GM21737 (cell line): ENCODE data around the gene PHF14.
"Not testable (repeated sequence)": the region's sequence is repeated elsewhere in the genome, so short reads cannot be mapped to it uniquely, and the experiment has no call there.

ENCODE experiments used
- ATAC-seq: cut with Tn5 transposase; IDR thresholded peaks from one replicate; pipeline ENCODE4 v1.9.1; 2021; ENCODE audit warnings: mild to moderate bottlenecking, moderate library complexity; ENCODE audit not compliant: unreplicated experiment

The PHF14 gene, protein sequence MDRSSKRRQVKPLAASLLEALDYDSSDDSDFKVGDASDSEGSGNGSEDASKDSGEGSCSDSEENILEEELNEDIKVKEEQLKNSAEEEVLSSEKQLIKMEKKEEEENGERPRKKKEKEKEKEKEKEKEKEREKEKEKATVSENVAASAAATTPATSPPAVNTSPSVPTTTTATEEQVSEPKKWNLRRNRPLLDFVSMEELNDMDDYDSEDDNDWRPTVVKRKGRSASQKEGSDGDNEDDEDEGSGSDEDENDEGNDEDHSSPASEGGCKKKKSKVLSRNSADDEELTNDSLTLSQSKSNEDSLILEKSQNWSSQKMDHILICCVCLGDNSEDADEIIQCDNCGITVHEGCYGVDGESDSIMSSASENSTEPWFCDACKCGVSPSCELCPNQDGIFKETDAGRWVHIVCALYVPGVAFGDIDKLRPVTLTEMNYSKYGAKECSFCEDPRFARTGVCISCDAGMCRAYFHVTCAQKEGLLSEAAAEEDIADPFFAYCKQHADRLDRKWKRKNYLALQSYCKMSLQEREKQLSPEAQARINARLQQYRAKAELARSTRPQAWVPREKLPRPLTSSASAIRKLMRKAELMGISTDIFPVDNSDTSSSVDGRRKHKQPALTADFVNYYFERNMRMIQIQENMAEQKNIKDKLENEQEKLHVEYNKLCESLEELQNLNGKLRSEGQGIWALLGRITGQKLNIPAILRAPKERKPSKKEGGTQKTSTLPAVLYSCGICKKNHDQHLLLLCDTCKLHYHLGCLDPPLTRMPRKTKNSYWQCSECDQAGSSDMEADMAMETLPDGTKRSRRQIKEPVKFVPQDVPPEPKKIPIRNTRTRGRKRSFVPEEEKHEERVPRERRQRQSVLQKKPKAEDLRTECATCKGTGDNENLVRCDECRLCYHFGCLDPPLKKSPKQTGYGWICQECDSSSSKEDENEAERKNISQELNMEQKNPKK

GRCh38 chr7:10973061-10973941, at the start of gene PHF14:
PHF14 (plus strand) TSS chr7:10973872; CDS start chr7:10974324, 452 bp downstream.
- peak; percentile 98 for ATAC-seq

- no peak for ATAC-seq
Measured at GRCh38 chr7:10924370-10924769, 49.3 kb upstream of the PHF14 start.

DNA sequence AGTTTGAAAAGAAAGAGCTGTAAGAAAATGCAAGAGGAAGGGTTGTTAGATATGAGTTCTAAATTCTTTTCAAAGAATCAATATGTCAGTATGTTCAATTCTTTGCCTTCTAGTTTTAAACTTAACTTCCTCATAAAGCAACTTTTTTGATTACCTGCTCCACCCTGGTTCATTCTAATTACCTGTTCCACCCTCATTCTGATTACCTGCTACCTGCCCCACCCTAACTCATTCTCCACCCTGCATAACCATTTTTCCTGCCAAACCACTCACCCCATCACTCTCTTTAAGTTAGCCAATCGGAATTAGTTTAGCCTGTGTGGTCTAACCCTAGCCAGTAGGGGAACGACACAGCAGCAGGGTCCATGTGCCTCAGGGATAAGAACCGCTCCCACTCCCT, 45.5 kb upstream of the PHF14 start:
- ATAC-seq, result not testable (repeated sequence)

- no peak for ATAC-seq
Measured at GRCh38 chr7:10930551-10930950, 43.1 kb upstream of the PHF14 start.

GRCh38 chr7:10931161-10931560, 42.5 kb upstream of the PHF14 start:
- no peak for ATAC-seq

GRCh38 chr7:10934292-10934691, 39.4 kb upstream of the PHF14 start:
- ATAC-seq, result no peak

DNA sequence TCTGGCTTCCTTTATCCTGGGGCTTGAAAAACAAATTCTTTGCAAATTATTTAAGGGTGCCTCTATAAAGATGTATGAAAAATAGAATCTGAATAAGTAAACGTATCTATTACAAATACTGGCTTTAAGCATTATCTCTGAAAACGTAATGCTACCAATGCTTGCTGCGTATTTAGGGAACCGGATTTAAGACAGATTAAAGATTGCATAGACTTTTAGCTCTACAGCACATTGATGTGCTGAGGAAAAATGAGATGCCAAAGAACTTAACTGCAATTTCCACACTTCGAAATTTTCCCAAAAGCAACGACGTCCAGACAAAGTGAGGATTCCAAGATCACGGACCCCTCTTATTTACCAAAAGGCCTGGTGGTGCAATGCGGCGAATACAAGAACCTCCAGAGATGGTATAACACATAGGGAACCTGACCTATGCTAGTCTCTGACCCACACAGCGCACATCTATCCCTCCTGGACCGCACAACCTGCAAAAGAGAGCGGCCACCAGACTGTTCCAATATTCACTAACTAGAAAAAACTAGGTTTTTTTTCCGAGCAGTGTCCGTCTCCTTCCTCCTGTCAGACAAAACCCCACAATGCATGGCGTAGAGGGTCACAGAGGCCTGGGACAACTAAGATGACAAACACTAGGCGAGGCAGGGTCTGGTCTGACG, 34.3 kb upstream of the PHF14 start:
- peak; percentile 18 for ATAC-seq

DNA sequence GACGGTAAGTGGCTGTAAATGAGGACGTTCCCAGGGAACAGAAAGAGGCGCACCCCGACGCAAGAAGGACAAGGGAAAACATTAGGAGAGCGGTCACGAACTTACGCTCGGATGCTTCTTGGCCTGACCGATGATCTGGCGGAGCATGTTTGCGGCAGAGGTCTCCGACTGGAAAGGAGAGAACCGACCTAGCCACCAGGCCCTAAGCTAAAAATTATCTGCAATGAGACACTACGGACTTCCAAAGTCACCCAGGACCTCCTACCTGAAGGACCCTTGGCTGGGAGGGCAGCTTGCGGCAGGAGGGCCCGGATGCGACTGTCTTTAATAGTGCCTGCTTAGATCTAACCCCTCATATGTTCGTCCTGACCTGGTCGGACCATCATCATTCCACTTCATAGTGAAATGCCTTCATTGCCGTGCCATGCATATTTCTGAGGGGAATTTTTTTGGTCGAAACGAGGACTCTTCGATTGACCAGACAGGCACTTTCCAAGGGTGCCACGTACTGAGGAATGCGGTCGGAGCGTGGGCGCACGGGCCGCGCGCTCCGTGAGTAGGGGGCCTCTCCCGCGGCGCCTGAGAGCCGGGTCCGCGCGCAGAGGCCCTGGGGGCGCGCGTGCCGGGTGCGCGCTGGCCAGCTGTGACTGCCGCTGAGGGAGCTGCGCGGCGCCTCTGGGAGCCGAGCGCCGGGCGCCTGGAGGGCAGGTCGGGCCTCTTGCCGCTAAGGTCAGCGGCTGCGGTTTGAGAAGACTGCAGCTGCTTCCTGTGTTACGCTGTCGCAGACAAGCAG, 33.6 kb upstream of the PHF14 start:
- peak; percentile 92 for ATAC-seq

DNA sequence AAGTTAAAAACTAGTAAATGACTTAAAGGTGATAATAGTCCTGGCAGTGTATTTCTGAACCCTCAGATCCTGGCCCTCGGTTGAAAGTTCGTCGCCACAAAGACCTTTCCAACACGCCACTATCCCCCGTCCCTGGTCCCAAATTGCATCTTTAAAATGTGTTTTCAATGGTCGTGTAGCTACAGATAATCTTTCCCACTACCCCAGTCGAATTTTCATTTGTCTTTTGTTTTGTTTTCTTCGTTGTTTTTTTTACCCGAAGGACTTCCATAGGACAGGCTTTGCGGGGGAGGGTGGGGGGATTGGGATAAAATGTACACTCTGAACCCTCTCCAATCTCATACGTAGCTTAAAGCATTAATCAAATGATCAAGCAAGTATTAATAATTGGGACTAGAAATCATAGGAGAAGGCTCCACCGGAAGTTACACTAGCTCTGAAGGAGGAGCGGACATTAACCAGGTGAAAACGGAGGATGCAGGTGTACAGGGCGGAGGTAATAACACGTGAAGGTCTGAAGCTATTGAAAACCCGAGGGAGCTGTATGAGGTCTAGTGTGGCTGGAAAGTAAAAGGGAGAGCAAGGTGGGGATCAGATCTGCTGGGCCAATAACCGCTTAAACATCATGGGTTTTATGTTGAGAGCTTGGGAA, 32.8 kb upstream of the PHF14 start:
- no peak for ATAC-seq

- no peak for ATAC-seq
Measured at GRCh38 chr7:10950494-10950893, 23.2 kb upstream of the PHF14 start.

- not testable (repeated sequence) for ATAC-seq
Measured at GRCh38 chr7:10950974-10951578, 22.6 kb upstream of the PHF14 start.

- ATAC-seq, result no peak
Measured at GRCh38 chr7:10952588-10952987, 21.1 kb upstream of the PHF14 start.

GRCh38 chr7:10953078-10953750, 20.5 kb upstream of the PHF14 start:
- ATAC-seq, result not testable (repeated sequence)

DNA sequence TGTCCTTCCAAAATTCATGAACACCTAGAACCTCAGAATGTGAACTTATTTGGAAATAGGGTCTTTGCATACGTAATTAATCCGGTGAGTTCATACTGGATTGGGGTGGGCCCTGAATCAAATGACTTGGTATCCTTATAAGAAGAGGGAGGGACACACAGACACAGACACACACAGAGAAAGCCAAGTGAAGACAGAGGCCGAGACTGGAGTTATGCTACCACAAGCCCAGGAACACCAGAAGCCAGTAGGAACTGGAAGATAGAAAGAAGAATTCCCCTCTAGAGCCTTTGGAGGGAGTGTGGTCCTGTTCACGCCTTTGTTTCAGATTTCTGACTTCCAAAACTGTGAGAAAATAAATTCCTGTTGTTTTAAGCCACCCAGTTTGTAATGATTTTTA, 17.1 kb upstream of the PHF14 start:
- no peak for ATAC-seq

DNA sequence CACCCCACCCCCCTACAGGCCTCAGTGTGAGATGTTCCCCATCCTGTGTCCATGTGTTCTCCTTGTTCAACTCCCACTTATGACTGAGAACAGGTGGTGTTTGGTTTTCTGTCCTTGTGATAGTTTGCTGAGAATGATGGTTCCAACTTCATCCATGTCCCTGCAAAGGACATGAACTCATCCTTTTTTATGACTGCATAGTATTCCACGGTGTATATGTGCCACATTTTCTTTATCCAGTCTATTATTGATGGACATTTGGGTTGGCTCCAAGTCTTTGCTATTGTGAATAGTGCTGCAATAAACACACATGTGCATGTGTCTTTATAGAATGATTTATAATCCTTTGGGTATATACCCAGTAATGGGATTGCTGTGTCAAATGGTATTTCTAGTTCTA, 13.4 kb upstream of the PHF14 start:
- ATAC-seq, result not testable (repeated sequence)

DNA sequence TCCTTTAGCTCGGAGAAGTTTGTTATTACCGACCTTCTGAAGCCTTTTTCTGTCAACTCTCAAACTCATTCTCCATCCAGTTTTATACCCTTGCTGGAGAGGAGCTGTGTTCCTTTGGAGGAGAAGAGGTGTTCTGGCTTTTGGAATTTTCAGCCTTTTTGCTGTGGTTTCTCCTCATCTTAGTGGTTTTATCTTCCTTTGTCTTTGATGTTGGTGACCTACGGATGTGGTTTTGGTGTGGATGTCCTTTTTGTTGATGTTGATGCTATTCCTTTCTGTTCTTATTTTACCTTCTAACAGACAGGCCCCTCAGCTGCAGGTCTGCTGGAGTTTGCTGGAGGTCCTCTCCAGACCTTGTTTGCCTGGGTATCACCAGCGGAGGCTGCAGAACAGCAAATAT, 8.7 kb upstream of the PHF14 start:
- ATAC-seq, result not testable (repeated sequence)

- no peak for ATAC-seq
Measured at GRCh38 chr7:10972174-10972573, 1.5 kb upstream of the PHF14 start.
